KBM-7 (cell line): ENCODE results near the gene UGT1A9.

Experiments
- DNase-seq: peaks from one replicate; pipeline ENCODE4 v3.0.0-alpha.2; 2015
- in situ Hi-C: fragments of 300-500 bp; cut with MboI; formaldehyde crosslinking; loops from 2 replicates; pipeline ENCODE4 v1.14.3; 2020; ENCODE audit warnings: low sequenced_read_pairs, low pct_unique_long_range_greater_than_20kb, mixed read lengths

The UGT1A9 gene

GRCh38 chr2:233807215-233807865 lies 135.6 kb downstream of the UGT1A9 start:
- in situ Hi-C loops: no loop called here
- DNase-seq: no peak

GRCh38 chr2:233807966-233808935 lies 136.6 kb downstream of the UGT1A9 start:
- no peak for DNase-seq
- in situ Hi-C loops: no loop called here

- in situ Hi-C loops: no loop called here
- DNase-seq: no peak
Observed at GRCh38 chr2:233810385-233810784, 138.7 kb downstream of the UGT1A9 start.

GRCh38 chr2:233811087-233811486 lies 139.4 kb downstream of the UGT1A9 start:
- in situ Hi-C loops: no loop called here
- no peak for DNase-seq

GRCh38 chr2:233811732-233812131 lies 140.0 kb downstream of the UGT1A9 start:
- in situ Hi-C loops: no loop called here

GRCh38 chr2:233813236-233814055 lies 141.7 kb downstream of the UGT1A9 start:
- no peak for DNase-seq
- in situ Hi-C loops: no loop called here

More at GRCh38 chr2:233811732-233812131, 140.0 kb downstream of the UGT1A9 start:
- no peak for DNase-seq

GRCh38 chr2:233814056-233814835 lies 142.5 kb downstream of the UGT1A9 start:
- DNase-seq: no peak
- in situ Hi-C loops: no loop called here

- DNase-seq: no peak
- in situ Hi-C loops: no loop called here
Observed at GRCh38 chr2:233815861-233816260, 144.2 kb downstream of the UGT1A9 start.

- DNase-seq: no peak
- in situ Hi-C loops: no loop called here
Observed at GRCh38 chr2:233816334-233816733, 144.6 kb downstream of the UGT1A9 start.

- no peak for DNase-seq
- in situ Hi-C loops: no loop called here
Observed at GRCh38 chr2:233816771-233817170, 145.1 kb downstream of the UGT1A9 start.

- no peak for DNase-seq
- in situ Hi-C loops: no loop called here
Observed at GRCh38 chr2:233817361-233817911, 145.7 kb downstream of the UGT1A9 start.

GRCh38 chr2:233817995-233818638 lies 146.4 kb downstream of the UGT1A9 start:
- DNase-seq: no peak
- in situ Hi-C loops: no loop called here

- DNase-seq: no peak
- in situ Hi-C loops: no loop called here
Observed at GRCh38 chr2:233818639-233819621, 147.2 kb downstream of the UGT1A9 start.

GRCh38 chr2:233819884-233820773 lies 148.4 kb downstream of the UGT1A9 start:
- in situ Hi-C loops: no loop called here
- DNase-seq: no peak

GRCh38 chr2:233820774-233821105 lies 149.0 kb downstream of the UGT1A9 start:
- in situ Hi-C loops: no loop called here
- DNase-seq: no peak

- in situ Hi-C loops: no loop called here
- DNase-seq: no peak
Observed at GRCh38 chr2:233821196-233821595, 149.5 kb downstream of the UGT1A9 start.
